Choroid plexus epithelial cell (primary cell): ENCODE data around the gene UBE3D.
A peak's percentile ranks its signal among the peaks of the same experiment; 100 is the strongest.

ENCODE experiments used
- DNase-seq: peaks from one replicate; pipeline ENCODE4 v3.0.0-alpha.2; 2010; ENCODE audit warnings: low read depth
- H3K4me3 ChIP-seq: 2 replicates; pipeline ENCODE4 v1.5.1; 2011; ENCODE audit warnings: low read depth, mild to moderate bottlenecking, control low read depth, low read length, moderate library complexity
- CTCF ChIP-seq: conservative IDR thresholded peaks from 2 replicates; pipeline ENCODE4 v1.5.1; 2011; ENCODE audit warnings: low read depth, mild to moderate bottlenecking, control low read depth, inconsistent platforms, low read length, moderate library complexity

Gene UBE3D

GRCh38 chr6:83071023-83071422, 5.4 kb upstream of the UBE3D start:
- no peak overlapping the region for H3K4me3 ChIP-seq
- no peak for TF ChIP-seq CTCF
- DNase-seq: no peak

GRCh38 chr6:83069633-83070032, 4.0 kb upstream of the UBE3D start:
- DNase-seq: no peak
- H3K4me3 ChIP-seq: no peak overlapping the region
- TF ChIP-seq CTCF: no peak

GRCh38 chr6:83068616-83069015, 3.0 kb upstream of the UBE3D start:
- DNase-seq: no peak
- peak overlapping the region; percentile 90 for H3K4me3 ChIP-seq
- no peak for TF ChIP-seq CTCF

DNA sequence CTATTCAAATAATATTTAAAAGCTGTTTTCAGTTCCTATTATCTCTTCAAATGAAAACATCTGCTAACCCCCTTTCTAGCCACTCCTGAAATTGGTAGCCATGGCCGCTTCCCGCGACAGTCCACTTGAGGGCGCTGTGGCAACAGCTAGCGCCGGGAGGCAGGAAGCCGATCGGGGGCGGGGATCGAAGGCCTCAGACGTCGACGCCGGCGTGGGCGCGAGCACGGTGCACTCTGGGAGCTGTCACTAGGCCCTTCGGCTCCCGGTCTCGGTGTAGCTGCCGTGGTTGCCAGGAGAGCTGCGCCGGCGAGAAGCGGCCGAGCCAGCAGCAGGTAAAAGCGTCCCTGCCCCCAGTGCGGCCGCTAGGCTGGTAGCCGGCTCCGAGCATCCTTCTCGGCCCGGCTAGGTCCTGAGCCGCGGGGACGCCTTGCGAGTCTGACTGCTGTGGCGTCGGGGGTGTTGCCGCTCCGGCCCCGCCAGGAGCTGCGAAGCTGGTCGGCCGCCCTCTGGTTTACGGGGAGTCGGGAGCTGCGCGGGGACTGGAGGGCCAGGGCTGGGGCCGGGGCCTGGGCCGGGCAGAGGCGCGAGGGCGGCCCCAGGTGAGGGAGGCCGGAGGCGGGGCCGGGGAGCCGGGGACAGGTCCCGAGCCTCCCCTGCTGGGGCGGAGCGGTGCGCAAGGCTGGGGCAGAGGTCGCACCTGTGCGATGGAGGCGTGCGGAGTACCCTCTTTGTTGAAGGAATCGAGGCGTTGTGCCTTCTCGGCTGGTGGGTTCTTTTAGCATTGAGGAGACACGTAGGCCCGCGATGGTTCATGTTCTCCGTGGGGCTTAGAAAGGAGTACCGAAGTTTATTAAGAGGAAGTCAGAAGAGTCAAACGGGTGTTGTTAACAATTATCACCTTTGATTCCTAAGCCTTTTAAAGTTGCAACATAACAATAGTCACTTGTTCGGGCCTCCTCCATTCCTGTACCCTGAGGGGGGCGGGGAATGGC, 2.1 kb upstream of the UBE3D start, which contains the start of gene DOP1A:
Gene DOP1A, plus strand, starts transcription at position 224 of the 992 bp plus-strand sequence. CDS start 29,307 bp downstream, outside the sequence.
- H3K4me3 ChIP-seq: peak within 1 kb of the TSS; percentile 90
- peak; percentile 99 for TF ChIP-seq CTCF
- peak; percentile 96 for DNase-seq

GRCh38 chr6:83062225-83062624, 3.4 kb downstream of the UBE3D start:
- peak; percentile 78 for DNase-seq
- H3K4me3 ChIP-seq: no peak overlapping the region
- TF ChIP-seq CTCF: no peak

GRCh38 chr6:83061190-83061589, 4.5 kb downstream of the UBE3D start:
- H3K4me3 ChIP-seq: no peak overlapping the region
- no peak for DNase-seq
- no peak for TF ChIP-seq CTCF
